HG03159 (cell line): ENCODE measurements around the gene BICDL1.

Experiments used
- ATAC-seq: cut with Tn5 transposase; IDR thresholded peaks from one replicate; pipeline ENCODE4 v1.9.1; 2021; ENCODE audit warnings: mild to moderate bottlenecking, moderate library complexity; ENCODE audit not compliant: unreplicated experiment

The BICDL1 gene

GRCh38 chr12:120051535-120051934, 62.5 kb downstream of the BICDL1 start:
- ATAC-seq = no peak

- no peak for ATAC-seq
These were observed 65.3 kb downstream of the BICDL1 start for GRCh38 chr12:120054293-120054692.

- ATAC-seq = no peak
These were observed 66.4 kb downstream of the BICDL1 start for GRCh38 chr12:120055231-120056000.

GRCh38 chr12:120056739-120057138, 67.7 kb downstream of the BICDL1 start:
- no peak for ATAC-seq

- no peak for ATAC-seq
These were observed 71.2 kb downstream of the BICDL1 start for GRCh38 chr12:120060196-120060595.

- no peak for ATAC-seq
These were observed 71.7 kb downstream of the BICDL1 start for GRCh38 chr12:120060717-120061116.

GRCh38 chr12:120061575-120062214, 72.7 kb downstream of the BICDL1 start:
- no peak for ATAC-seq

GRCh38 chr12:120062976-120063579, 74.0 kb downstream of the BICDL1 start:
- no peak for ATAC-seq

GRCh38 chr12:120064054-120064940, 75.3 kb downstream of the BICDL1 start:
- ATAC-seq = no peak

- ATAC-seq = no peak
These were observed 76.4 kb downstream of the BICDL1 start for GRCh38 chr12:120065472-120065871.

GRCh38 chr12:120066341-120066740, 77.3 kb downstream of the BICDL1 start:
- no peak for ATAC-seq

- ATAC-seq = no peak
These were observed 78.2 kb downstream of the BICDL1 start for GRCh38 chr12:120067084-120067869.

- ATAC-seq = no peak
These were observed 78.9 kb downstream of the BICDL1 start for GRCh38 chr12:120067901-120068300.

GRCh38 chr12:120069278-120069677, 80.2 kb downstream of the BICDL1 start:
- no peak for ATAC-seq

GRCh38 chr12:120071493-120072020, 82.5 kb downstream of the BICDL1 start:
- no peak for ATAC-seq

- ATAC-seq = no peak
These were observed 83.6 kb downstream of the BICDL1 start for GRCh38 chr12:120072472-120073249.

GRCh38 chr12:120075034-120075616, 86.1 kb downstream of the BICDL1 start:
- no peak for ATAC-seq

- no peak for ATAC-seq
These were observed 87.6 kb downstream of the BICDL1 start for GRCh38 chr12:120076651-120077050.

- ATAC-seq = no peak
These were observed 88.2 kb downstream of the BICDL1 start for GRCh38 chr12:120077260-120077659.
